ENCODE measurements around the gene CHMP1B. TPM values are rescaled to one million over a fixed set of nuclear protein-coding genes. Genes with fewer than 3 reads are reported as not detected.

Gene CHMP1B
- 10 to 100 TPM; 61.3 to 83.2 (median 76.5) TPM for total RNA-seq

GRCh38 chr18:11851146-11851805 lies at the start of gene CHMP1B:
Gene CHMP1B, plus strand, starts transcription at chr18:11851413. Its CDS starts 99 bp downstream, at chr18:11851512.
- TF ChIP-seq POLR2A (IDR thresholded peaks at IDR 0.05) = peak in 1 of 2 donors; percentile 93
- no peak for TF ChIP-seq CTCF (IDR thresholded peaks at IDR 0.05)
- H3K4me3 ChIP-seq (ENCODE audit: low read depth, poor library complexity, severe bottlenecking) = peak within 1 kb of the TSS; percentile 95
- intact Hi-C loops (cut with DNase I; ENCODE audit: low total_unique reads) = no loop called here
- 0 to 1% methylated on average over 45 to 53 of the region's 53 CpGs for WGBS, 2 donors
- peak; percentile 97 to 100 for DNase-seq (ENCODE audit: low spot score in 2 of 2)

- WGBS, 2 donors = 84 to 89% methylated on average over 4 of the region's 4 CpGs
- DNase-seq (ENCODE audit: low spot score in 2 of 2) = no peak
- intact Hi-C loops (cut with DNase I; ENCODE audit: low total_unique reads) = no loop called here
- TF ChIP-seq POLR2A (IDR thresholded peaks at IDR 0.05) = no peak
- no peak for TF ChIP-seq CTCF (IDR thresholded peaks at IDR 0.05)
- H3K4me3 ChIP-seq (ENCODE audit: low read depth, poor library complexity, severe bottlenecking) = no peak overlapping the region
Observed at GRCh38 chr18:11801573-11801972, 49.6 kb upstream of the CHMP1B start.

GRCh38 chr18:11802158-11802557 lies 49.1 kb upstream of the CHMP1B start:
- H3K4me3 ChIP-seq (ENCODE audit: low read depth, poor library complexity, severe bottlenecking) = no peak overlapping the region
- intact Hi-C loops (cut with DNase I; ENCODE audit: low total_unique reads) = no loop called here
- TF ChIP-seq POLR2A (IDR thresholded peaks at IDR 0.05) = no peak
- no peak for TF ChIP-seq CTCF (IDR thresholded peaks at IDR 0.05)
- WGBS, 2 donors = 93 to 96% methylated on average over 6 of the region's 6 CpGs
- DNase-seq (ENCODE audit: low spot score in 2 of 2) = no peak

GRCh38 chr18:11802586-11802985 lies 48.6 kb upstream of the CHMP1B start:
- TF ChIP-seq POLR2A (IDR thresholded peaks at IDR 0.05) (no peak), CTCF (IDR thresholded peaks at IDR 0.05) (no peak)
- no peak for DNase-seq (ENCODE audit: low spot score in 2 of 2)
- no peak overlapping the region for H3K4me3 ChIP-seq (ENCODE audit: low read depth, poor library complexity, severe bottlenecking)
- intact Hi-C loops (cut with DNase I; ENCODE audit: low total_unique reads) = no loop called here
- WGBS, 2 donors = 90 to 92% methylated on average over 10 of the region's 10 CpGs

- H3K4me3 ChIP-seq (ENCODE audit: low read depth, poor library complexity, severe bottlenecking) = no peak overlapping the region
- DNase-seq (ENCODE audit: low spot score in 2 of 2) = no peak
- intact Hi-C loops (cut with DNase I; ENCODE audit: low total_unique reads) = no loop called here
- 92 to 94% methylated on average over 7 of the region's 7 CpGs for WGBS, 2 donors
- no peak for TF ChIP-seq POLR2A (IDR thresholded peaks at IDR 0.05)
- no peak for TF ChIP-seq CTCF (IDR thresholded peaks at IDR 0.05)
Observed at GRCh38 chr18:11807233-11807632, 44.0 kb upstream of the CHMP1B start.
